ENCODE results near the gene VWC2L.

Gene VWC2L

GRCh38 chr2:214574084-214574781, 163.4 kb downstream of the VWC2L start:
- H3K4me3 ChIP-seq (ENCODE audit: low read length) = no peak overlapping the region
- TF ChIP-seq ZNF274 (IDR thresholded peaks at IDR 0.05; ENCODE audit: low read depth, low read length) = no peak

DNA sequence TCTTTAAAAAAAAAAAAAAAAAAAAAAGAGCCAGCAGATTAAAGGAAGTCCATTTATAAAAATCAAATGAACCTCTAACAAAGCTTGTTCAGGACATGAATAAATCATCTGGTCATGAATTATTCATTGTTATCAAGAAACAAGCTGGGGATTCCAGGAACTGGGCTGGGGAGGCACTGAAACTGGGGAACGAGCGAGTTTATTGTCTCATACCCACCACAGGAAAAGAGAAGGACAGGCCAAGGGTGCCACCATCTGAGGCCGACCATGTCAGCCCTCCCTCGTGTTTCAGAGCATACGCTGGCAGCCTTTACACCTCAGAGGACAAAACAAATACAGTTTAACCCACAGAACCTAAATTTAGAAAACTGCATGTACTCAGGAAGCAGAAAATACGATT, 164.2 kb downstream of the VWC2L start:
- no peak overlapping the region for H3K4me3 ChIP-seq (ENCODE audit: low read length)
- TF ChIP-seq ZNF274 (IDR thresholded peaks at IDR 0.05; ENCODE audit: low read depth, low read length) = no peak

- TF ChIP-seq ZNF274 (IDR thresholded peaks at IDR 0.05; ENCODE audit: low read depth, low read length) = no peak
Observed at GRCh38 chr2:214575465-214575864, 164.6 kb downstream of the VWC2L start.

GRCh38 chr2:214577769-214578168, 166.9 kb downstream of the VWC2L start:
- no peak for TF ChIP-seq ZNF274 (IDR thresholded peaks at IDR 0.05; ENCODE audit: low read depth, low read length)

More at GRCh38 chr2:214575465-214575864, 164.6 kb downstream of the VWC2L start:
- H3K4me3 ChIP-seq (ENCODE audit: low read length) = no peak overlapping the region

GRCh38 chr2:214578442-214578841, 167.6 kb downstream of the VWC2L start:
- TF ChIP-seq ZNF274 (IDR thresholded peaks at IDR 0.05; ENCODE audit: low read depth, low read length) = no peak
- H3K4me3 ChIP-seq (ENCODE audit: low read length) = no peak overlapping the region

More at GRCh38 chr2:214577769-214578168, 166.9 kb downstream of the VWC2L start:
- no peak overlapping the region for H3K4me3 ChIP-seq (ENCODE audit: low read length)

DNA sequence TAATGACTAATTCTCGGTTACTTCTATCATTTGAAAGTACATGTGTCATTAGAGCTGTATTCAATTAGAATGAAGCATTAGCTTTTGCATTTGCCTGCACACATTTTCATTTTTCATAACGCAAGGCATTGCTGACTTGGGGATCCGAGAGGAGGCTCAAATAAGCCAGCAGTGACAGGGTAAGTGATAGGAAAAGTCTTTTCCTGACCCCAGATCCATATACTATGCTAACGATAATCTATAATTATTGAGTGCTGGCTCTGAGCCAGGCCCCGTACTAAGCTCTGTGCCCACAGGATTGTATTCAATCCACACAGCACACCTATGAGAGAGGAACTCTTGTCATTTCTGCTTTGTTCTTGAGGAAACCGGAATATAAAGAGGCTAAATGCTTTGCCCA, 168.2 kb downstream of the VWC2L start:
- no peak for TF ChIP-seq ZNF274 (IDR thresholded peaks at IDR 0.05; ENCODE audit: low read depth, low read length)
- H3K4me3 ChIP-seq (ENCODE audit: low read length) = no peak overlapping the region

GRCh38 chr2:214587442-214587841, 176.6 kb downstream of the VWC2L start:
- TF ChIP-seq ZNF274 (IDR thresholded peaks at IDR 0.05; ENCODE audit: low read depth, low read length) = no peak
- H3K4me3 ChIP-seq (ENCODE audit: low read length) = no peak overlapping the region

DNA sequence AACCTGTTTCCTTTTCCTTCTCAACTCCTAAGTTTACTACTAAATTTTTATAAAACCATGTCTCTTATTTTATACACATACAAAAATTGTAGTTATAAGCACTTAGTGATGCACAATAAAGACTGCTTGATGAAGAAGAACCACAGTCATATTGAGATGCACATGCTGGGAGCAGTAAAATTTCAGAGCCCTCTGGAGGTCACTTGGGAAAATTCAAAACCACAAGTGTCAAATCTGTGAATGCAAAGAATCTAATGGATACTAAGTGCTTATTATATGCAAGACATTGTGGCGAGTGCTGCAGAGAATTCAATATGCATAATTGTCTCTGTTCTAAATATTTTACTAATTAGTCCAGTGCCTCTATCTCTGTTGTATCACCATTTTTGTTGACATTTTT, 180.5 kb downstream of the VWC2L start:
- TF ChIP-seq ZNF274 (IDR thresholded peaks at IDR 0.05; ENCODE audit: low read depth, low read length) = no peak
- H3K4me3 ChIP-seq (ENCODE audit: low read length) = no peak overlapping the region

DNA sequence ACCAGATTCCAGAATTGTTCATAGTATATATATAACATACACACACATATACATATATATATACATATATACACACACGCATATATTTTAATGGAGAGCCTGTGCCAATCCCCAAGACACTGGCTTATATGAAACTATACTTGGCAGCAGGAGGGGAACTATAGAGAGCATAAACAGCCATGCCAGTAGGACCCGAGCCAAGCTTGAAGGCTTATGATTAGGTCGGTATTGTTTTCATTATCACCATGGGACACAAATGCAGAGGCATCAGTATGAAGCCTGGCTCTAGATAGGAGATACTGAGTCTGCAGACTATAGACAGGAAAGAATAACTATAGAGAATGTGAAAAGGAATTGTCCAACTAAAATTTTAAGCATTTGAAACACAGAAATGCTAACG, 181.2 kb downstream of the VWC2L start:
- TF ChIP-seq ZNF274 (IDR thresholded peaks at IDR 0.05; ENCODE audit: low read depth, low read length) = no peak
- H3K4me3 ChIP-seq (ENCODE audit: low read length) = no peak overlapping the region

DNA sequence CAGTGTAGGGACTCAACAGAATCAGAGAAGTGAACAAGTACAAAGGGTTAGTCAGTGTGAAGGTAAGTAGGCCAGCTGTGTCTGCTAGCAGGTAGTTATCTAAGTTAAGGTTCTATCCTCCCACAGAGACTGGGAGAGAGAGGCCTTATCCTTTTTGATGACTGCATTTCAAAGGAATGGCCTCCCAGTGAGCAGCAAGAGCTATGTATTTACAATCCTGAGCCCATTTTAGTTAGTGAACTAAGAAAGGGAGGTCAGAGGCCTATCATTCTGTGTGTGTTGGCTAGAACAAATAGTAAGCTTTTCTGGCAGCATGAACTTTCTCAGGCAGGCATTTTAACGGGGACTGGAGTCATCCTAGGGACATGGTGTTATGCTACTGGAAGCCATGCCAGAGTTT, 182.9 kb downstream of the VWC2L start:
- TF ChIP-seq ZNF274 (IDR thresholded peaks at IDR 0.05; ENCODE audit: low read depth, low read length) = no peak
- no peak overlapping the region for H3K4me3 ChIP-seq (ENCODE audit: low read length)

- H3K4me3 ChIP-seq (ENCODE audit: low read length) = no peak overlapping the region
- TF ChIP-seq ZNF274 (IDR thresholded peaks at IDR 0.05; ENCODE audit: low read depth, low read length) = no peak
Observed at GRCh38 chr2:214601852-214602633, 191.2 kb downstream of the VWC2L start.

GRCh38 chr2:214604861-214605260, 194.0 kb downstream of the VWC2L start:
- TF ChIP-seq ZNF274 (IDR thresholded peaks at IDR 0.05; ENCODE audit: low read depth, low read length) = no peak
- no peak overlapping the region for H3K4me3 ChIP-seq (ENCODE audit: low read length)

GRCh38 chr2:214607051-214607450, 196.2 kb downstream of the VWC2L start:
- H3K4me3 ChIP-seq (ENCODE audit: low read length) = no peak overlapping the region
- TF ChIP-seq ZNF274 (IDR thresholded peaks at IDR 0.05; ENCODE audit: low read depth, low read length) = no peak

GRCh38 chr2:214611015-214611414, 200.2 kb downstream of the VWC2L start:
- no peak for TF ChIP-seq ZNF274 (IDR thresholded peaks at IDR 0.05; ENCODE audit: low read depth, low read length)
- no peak overlapping the region for H3K4me3 ChIP-seq (ENCODE audit: low read length)

GRCh38 chr2:214624166-214624760, 213.4 kb downstream of the VWC2L start:
- no peak for TF ChIP-seq ZNF274 (IDR thresholded peaks at IDR 0.05; ENCODE audit: low read depth, low read length)

More at GRCh38 chr2:214624166-214624760, 213.4 kb downstream of the VWC2L start:
- H3K4me3 ChIP-seq (ENCODE audit: low read length) = no peak overlapping the region

Data from GM08714 (cell line).